ENCODE measurements around the gene FCRL3. TPM values are rescaled to one million over a fixed set of nuclear protein-coding genes. Genes with fewer than 3 reads are reported as not detected.

FCRL3 gene
- total and polyA plus RNA-seq, 2 of the 8 experiments (the other 6 are each of a cell fraction or from before 2014, with no cell fraction given), result not detected

DNA sequence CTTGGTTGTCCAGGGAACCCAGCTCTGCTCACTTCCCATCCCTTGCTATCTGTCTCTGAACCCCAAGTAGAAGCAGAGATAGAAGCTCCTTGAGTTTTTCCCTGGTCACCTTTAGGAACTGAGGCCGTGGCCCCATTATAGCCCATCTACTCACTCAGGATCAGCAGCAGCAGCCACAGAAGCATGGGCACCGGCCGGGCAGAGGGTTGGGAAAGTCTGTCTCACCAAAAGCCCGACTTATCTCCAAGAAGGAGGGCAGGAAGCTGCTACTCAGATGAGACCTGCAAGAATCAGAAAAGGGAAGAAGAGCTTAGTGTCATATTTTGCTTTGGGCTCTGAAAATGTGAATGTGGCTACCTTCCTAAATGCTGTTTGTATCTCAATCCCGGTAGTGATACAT, 264 bp downstream of the FCRL3 start:
- WGBS, 2 experiments (ENCODE audit: extremely low coverage in 1 of 2, insufficient coverage in 1 of 2, insufficient read length in 1 of 2, insufficient replicate concordance in 2 of 2, low coverage in 1 of 2, low lambda C conversion rate in 2 of 2, missing lambda C conversion rate in 1 of 2), result 95% methylated on average over 5 of the region's 5 CpGs; no CpG with 5 or more reads in 1 of the 2 experiments
- Histone ChIP-seq H3K14ac (ENCODE audit: insufficient read length) (no peak overlapping the region), H4K20me1 (replicated peaks in 1 of 2; ENCODE audit: control insufficient read depth in 1 of 2, insufficient read depth in 2 of 2, low read length in 2 of 2) (no peaks in the 10 kb centered on the region), H3K4ac (replicated peaks; ENCODE audit: insufficient read length, low read depth, low read length) (no peak overlapping the region), H3K4me2 (ENCODE audit: insufficient read depth in 1 of 2, low read depth in 2 of 2, low read length in 2 of 2) (no peak overlapping the region), H2AFZ (ENCODE audit: low read length) (no peak overlapping the region), H3K79me2 (ENCODE audit: control insufficient read depth in 1 of 2, insufficient read depth in 2 of 2, low read length in 2 of 2) (no peaks in the 10 kb centered on the region), H3K79me1 (ENCODE audit: low read depth, low read length) (no peaks in the 10 kb centered on the region), H2BK5ac (ENCODE audit: low read depth, low read length) (no peak overlapping the region), H3K56ac (replicated peaks; ENCODE audit: insufficient read length, low read depth, low read length) (no peak overlapping the region), H3K9me3 (ENCODE audit: insufficient read depth in 2 of 2, low read depth in 1 of 2, low read length in 1 of 2) (no peaks in the 10 kb centered on the region), H2BK120ac (replicated peaks; ENCODE audit: low read depth, low read length) (no peak overlapping the region), H3K18ac (ENCODE audit: extremely low read depth, low read length) (no peak overlapping the region), H3K36me3 (ENCODE audit: control insufficient read depth in 2 of 4, insufficient read depth in 4 of 4, low read length in 3 of 4) (no peaks in the 10 kb centered on the region), H4K91ac (replicated peaks; ENCODE audit: insufficient read length, low read length) (no peak overlapping the region), H2BK15ac (ENCODE audit: low read length) (no peak overlapping the region), H4K5ac (ENCODE audit: insufficient read length, low read depth, low read length) (no peak overlapping the region), H3K4me3 (ENCODE audit: extremely low read depth in 1 of 4, insufficient read depth in 2 of 4, low read depth in 3 of 4, low read length in 4 of 4) (no peak overlapping the region), H2BK20ac (ENCODE audit: low read length) (no peak overlapping the region), H3K27me3 (replicated peaks in 1 of 4; ENCODE audit: control insufficient read depth in 3 of 4, extremely low read depth in 1 of 4, insufficient read depth in 3 of 4, low read length in 3 of 4) (no peaks in the 10 kb centered on the region; a peak in 1 of 7 replicates), H3K23me2 (ENCODE audit: low read depth, low read length) (no peaks in the 10 kb centered on the region), H2BK12ac (ENCODE audit: low read depth, low read length) (no peak overlapping the region), H3K27ac (ENCODE audit: low read depth, low read length) (no peak overlapping the region), H2AK5ac (ENCODE audit: low read depth, low read length) (no peak overlapping the region), H3K23ac (ENCODE audit: insufficient read length) (no peak overlapping the region), H3K4me1 (replicated peaks in 1 of 4; ENCODE audit: control insufficient read depth in 3 of 4, insufficient read depth in 4 of 4, low read length in 3 of 4) (no peaks in the 10 kb centered on the region), H3K9ac (replicated peaks in 1 of 4; ENCODE audit: extremely low read depth in 1 of 4, low read depth in 3 of 4, low read length in 3 of 4) (no peak overlapping the region), H4K8ac (ENCODE audit: extremely low read depth, insufficient read depth, low read length) (no peak overlapping the region)
- ChIA-PET CTCF (ENCODE audit: partially characterized antibody) (interaction anchor here (1.3 kb wide), 1 partner anchor 9 kb away, joined by 8 read pairs; no protein-coding TSS in a partner anchor), POLR2A (ENCODE audit: partially characterized antibody) (no interaction called here)
- no peak for DNase-seq (ENCODE audit: low read depth in 1 of 2, low spot score in 2 of 2)
- no peak for TF ChIP-seq RAD21 (IDR thresholded peaks at IDR 0.05 in 1 of 2, conservative IDR thresholded peaks at IDR 0.05 in 1 of 2; ENCODE audit: low read depth in 2 of 2, low read length in 2 of 2)
- no peak for FAIRE-seq
